ENCODE results near the gene BIRC3.
A peak's percentile ranks its signal among the peaks of the same experiment; 100 is the strongest.
"Not testable (repeated sequence)": the region's sequence is repeated elsewhere in the genome, so short reads cannot be mapped to it uniquely, and the experiment has no call there.

BIRC3 gene

GRCh38 chr11:102330231-102330630 is 12.9 kb downstream of the BIRC3 start:
- DNase-seq: no peak

GRCh38 chr11:102331341-102331740 is 14.1 kb downstream of the BIRC3 start:
- DNase-seq: no peak

GRCh38 chr11:102332611-102332994 is 15.3 kb downstream of the BIRC3 start:
- no peak for DNase-seq

- no peak for DNase-seq
Observed at GRCh38 chr11:102338479-102339010, 21.3 kb downstream of the BIRC3 start.

GRCh38 chr11:102341311-102341710 is 24.0 kb downstream of the BIRC3 start:
- DNase-seq: not testable (repeated sequence)

GRCh38 chr11:102341844-102342318 is 24.6 kb downstream of the BIRC3 start:
- DNase-seq: peak; percentile 81

GRCh38 chr11:102343809-102344208 is 26.5 kb downstream of the BIRC3 start:
- no peak for DNase-seq

- no peak for DNase-seq
Observed at GRCh38 chr11:102345904-102346303, 28.6 kb downstream of the BIRC3 start.

GRCh38 chr11:102346456-102346747 is 29.1 kb downstream of the BIRC3 start:
- DNase-seq: no peak

GRCh38 chr11:102346748-102347461 is 29.6 kb downstream of the BIRC3 start, which contains the start of gene BIRC2:
BIRC2 (plus strand) TSS chr11:102347214; CDS start chr11:102349855, 2,641 bp downstream.
- DNase-seq: peak; percentile 95

- peak; percentile 31 for DNase-seq
Observed at GRCh38 chr11:102347462-102348370, 30.4 kb downstream of the BIRC3 start.

GRCh38 chr11:102357116-102357515 is 39.8 kb downstream of the BIRC3 start:
- DNase-seq: no peak

GRCh38 chr11:102359372-102359771 is 42.1 kb downstream of the BIRC3 start:
- no peak for DNase-seq

- DNase-seq: peak; percentile 67
Observed at GRCh38 chr11:102360681-102361080, 43.4 kb downstream of the BIRC3 start.

- DNase-seq: peak; percentile 80
Observed at GRCh38 chr11:102361086-102362031, 44.1 kb downstream of the BIRC3 start.

GRCh38 chr11:102364991-102365390 is 47.7 kb downstream of the BIRC3 start:
- no peak for DNase-seq

GRCh38 chr11:102367364-102367763 is 50.1 kb downstream of the BIRC3 start:
- peak; percentile 16 for DNase-seq

- no peak for DNase-seq
Observed at GRCh38 chr11:102368472-102368871, 51.2 kb downstream of the BIRC3 start.

- DNase-seq: not testable (repeated sequence)
Observed at GRCh38 chr11:102374633-102375424, 57.5 kb downstream of the BIRC3 start.

- DNase-seq: no peak
Observed at GRCh38 chr11:102375720-102376399, 58.6 kb downstream of the BIRC3 start.

- no peak for DNase-seq
Observed at GRCh38 chr11:102377891-102378290, 60.6 kb downstream of the BIRC3 start.
